Endothelial cell of umbilical vein (primary cell): ENCODE results near the gene SLC28A1. TPM values are rescaled to one million over a fixed set of nuclear protein-coding genes. Genes with fewer than 3 reads are reported as not detected.

Experiments used
- BruUV-seq: library from RNA; stranded (reverse); fragments of 400-500 nt; replicated peaks from 2 replicates; lab custom pipeline; 2021; lab: Mats Ljungman, UMichigan
- CTCF ChIA-PET: fragments of 300-600, 350-600 bp; sonication (Branson Sonifier 250); formaldehyde crosslinking; loops from one replicate; lab custom pipeline; 2021; ENCODE audit warnings: antibody characterized with exemption, inconsistent platforms; lab: Charles Lee
- POLR2A ChIA-PET: fragments of 300-600, 350-600 bp; sonication (Branson Sonifier 250); formaldehyde crosslinking; loops from one replicate; lab custom pipeline; 2021; ENCODE audit warnings: antibody characterized with exemption, inconsistent platforms; lab: Charles Lee
- DNase-seq: peaks from one replicate; pipeline ENCODE4 v3.0.0-alpha.2; 2011; ENCODE audit warnings: low read depth, low spot score
- FAIRE-seq: peaks from 2 replicates; lab custom pipeline; 2011; peaks lifted over from hg19 to GRCh38; lab: Jason Lieb, UNC
- H2AFZ ChIP-seq: 2 replicates; pipeline ENCODE4 v1.6.0; 2012; ENCODE audit warnings: low read depth, low read length, control low read depth, inconsistent platforms
- H3K27ac ChIP-seq: 2 replicates; pipeline ENCODE4 v1.5.1; 2011; ENCODE audit warnings: low read depth, mild to moderate bottlenecking, control low read depth, low read length, moderate library complexity; ENCODE audit not compliant: insufficient read depth
- H3K27me3 ChIP-seq, 2 experiments: 2 replicates each; pipeline versions ENCODE4 v1.6.0 to v1.6.1; 2011; ENCODE audit warnings: low read length in 2 of 2, mixed read lengths in 1 of 2; ENCODE audit not compliant: control insufficient read depth in 2 of 2, insufficient read depth in 2 of 2
- H3K36me3 ChIP-seq, 2 experiments: 2 replicates in 1 of 2; 3 replicates in 1 of 2; pipeline ENCODE4 v1.5.1; 2011; ENCODE audit warnings: low read length in 2 of 2, mild to moderate bottlenecking in 1 of 2, moderate library complexity in 1 of 2; ENCODE audit not compliant: control insufficient read depth in 2 of 2, insufficient read depth in 2 of 2; ENCODE audit errors: extremely low read depth in 1 of 2
- H3K4me1 ChIP-seq: 3 replicates; pipeline ENCODE4 v1.5.1; 2011; ENCODE audit warnings: mild to moderate bottlenecking, low read length; ENCODE audit not compliant: control insufficient read depth, insufficient read depth; ENCODE audit errors: extremely low read depth
- H3K4me2 ChIP-seq: 2 replicates; pipeline ENCODE4 v1.6.1; 2011; ENCODE audit warnings: low read length, control low read depth, mixed read lengths; ENCODE audit not compliant: insufficient read depth
- H3K4me3 ChIP-seq, 3 experiments: fragments of 200-600 bp in 1 of 3; sonication (generic), shearing (Covaris generic) in 1 of 3; replicated peaks in 1 of 3; 2 replicates each; pipeline ENCODE4 v1.5.1; 2011 to 2016; ENCODE audit warnings: control low read depth in 3 of 3, low read length in 3 of 3, mild to moderate bottlenecking in 2 of 3, inconsistent platforms in 1 of 3, low read depth in 1 of 3, moderate library complexity in 1 of 3; ENCODE audit not compliant: insufficient read depth in 1 of 3
- H3K79me2 ChIP-seq: 2 replicates; pipeline ENCODE4 v1.6.0; 2012; ENCODE audit warnings: low read length, inconsistent platforms; ENCODE audit not compliant: control insufficient read depth, insufficient read depth
- H3K9ac ChIP-seq: replicated peaks from 2 replicates; pipeline ENCODE3; 2011; ENCODE audit warnings: low read length, control low read depth; ENCODE audit not compliant: insufficient read depth; ENCODE audit errors: extremely low read depth
- H3K9me1 ChIP-seq: replicated peaks from 3 replicates; pipeline ENCODE4 v1.6.0; 2011; ENCODE audit warnings: mild to moderate bottlenecking, low read length; ENCODE audit not compliant: control insufficient read depth, insufficient read depth; ENCODE audit errors: extremely low read depth
- H3K9me3 ChIP-seq: replicated peaks from 2 replicates; pipeline ENCODE4 v1.5.1; 2012; ENCODE audit warnings: low read length, inconsistent platforms; ENCODE audit not compliant: control insufficient read depth, insufficient read depth
- H4K20me1 ChIP-seq: replicated peaks from 2 replicates; pipeline ENCODE3; 2011; ENCODE audit warnings: mild to moderate bottlenecking, low read length; ENCODE audit not compliant: control insufficient read depth, insufficient read depth; ENCODE audit errors: extremely low read depth
- EZH2 ChIP-seq: IDR thresholded peaks from 2 replicates; pipeline ENCODE4 v1.6.1; 2012; ENCODE audit warnings: borderline replicate concordance, low read depth, mild to moderate bottlenecking, moderate library complexity, low read length, inconsistent platforms; ENCODE audit not compliant: severe bottlenecking
- GATA2 ChIP-seq: IDR thresholded peaks from 2 replicates; pipeline ENCODE4 v1.7.0; 2011; ENCODE audit warnings: low read depth, mild to moderate bottlenecking, moderate library complexity, mixed read lengths, low read length; ENCODE audit not compliant: insufficient read length, insufficient read depth
- JUN ChIP-seq: IDR thresholded peaks from 2 replicates; pipeline ENCODE4 v1.6.1; 2011; ENCODE audit warnings: borderline replicate concordance, low read depth; ENCODE audit not compliant: insufficient read length, insufficient read depth
- MAX ChIP-seq: IDR thresholded peaks from 2 replicates; pipeline ENCODE4 v1.6.1; 2011; ENCODE audit not compliant: insufficient read depth, insufficient read length
- MYC ChIP-seq: IDR thresholded peaks from one replicate; pipeline ENCODE4 v1.6.1; 2011; ENCODE audit warnings: mild to moderate bottlenecking, low read depth, low read length
- POLR2A ChIP-seq: IDR thresholded peaks from 2 replicates; pipeline ENCODE4 v1.6.1; 2012; ENCODE audit warnings: low read depth, mild to moderate bottlenecking, control low read depth, low read length
- POLR2AphosphoS5 ChIP-seq: IDR thresholded peaks from 2 replicates; pipeline ENCODE4 v1.6.1; 2012; ENCODE audit warnings: low read depth, mild to moderate bottlenecking, control low read depth, low read length, moderate library complexity; ENCODE audit not compliant: insufficient read depth
- dilution Hi-C: fragments of 300-500 bp; cut with MboI; formaldehyde crosslinking; loops from one replicate; pipeline ENCODE4 v1.15.0; 2019; ENCODE audit warnings: low sequenced_read_pairs; ENCODE audit not compliant: extremely low pct_ligation_motif_present
- intact Hi-C: fragments of 100-400 bp; cut with micrococcal nuclease; formaldehyde crosslinking; loops from one replicate; pipeline ENCODE4 v1.10.0; 2022
- polyA plus RNA-seq, 4 experiments: library from polyadenylated mRNA; depleted of rRNA in 3 of 4; stranded (reverse) in 3 of 4; unstranded in 1 of 4; fragments of >200 nt; gene quantifications; 2 replicates each; pipeline versions ENCODE4 v1.2.1 to v1.2.3, GENCODE V29; 2011 to 2012; ENCODE audit warnings: missing spikeins in 1 of 4
- total RNA-seq: library from RNA; stranded (reverse); gene quantifications from 2 replicates; pipeline ENCODE4 v1.2.3, GENCODE V29; 2021

SLC28A1 gene
- total and polyA plus RNA-seq, 2 donors (not counting 3 experiments of a cell fraction or from before 2014, with no cell fraction given), result not detected

GRCh38 chr15:84859144-84859543, 25.3 kb upstream of the SLC28A1 start:
- BruUV-seq, result no TSS peak
- H3K36me3 ChIP-seq, result peaks cover 0 to 41% of the 10 kb centered on the region in 2 experiments
- FAIRE-seq (no peak), DNase-seq (no peak)
- H3K4me3 ChIP-seq, result no peak overlapping the region
- no peak overlapping the region for H3K9ac ChIP-seq
- dilution Hi-C loops, result no loop called here
- H4K20me1 ChIP-seq, result no peaks in the 10 kb centered on the region
- no peak overlapping the region for H3K4me2 ChIP-seq
- no peaks in the 10 kb centered on the region for H3K27me3 ChIP-seq
- ChIA-PET CTCF (interaction anchor here (0.9 kb wide), 1 partner anchor 24 kb away, joined by 3 read pairs; no protein-coding TSS in a partner anchor), POLR2A (no interaction called here)
- no peaks in the 10 kb centered on the region for H3K9me3 ChIP-seq
- intact Hi-C loops, result no loop called here
- H3K4me1 ChIP-seq, result no peaks in the 10 kb centered on the region
- TF ChIP-seq JUN (no peak), EZH2 (no peak), MYC (no peak), POLR2AphosphoS5 (no peak)
- H2AFZ ChIP-seq, result no peak overlapping the region
- no peaks in the 10 kb centered on the region for H3K79me2 ChIP-seq
- H3K9me1 ChIP-seq, result no peaks in the 10 kb centered on the region
- H3K27ac ChIP-seq, result no peak overlapping the region

- ChIA-PET POLR2A (no interaction called here), CTCF (no interaction called here)
- no peak overlapping the region for H3K9ac ChIP-seq
- dilution Hi-C loops, result no loop called here
- no peak overlapping the region for H3K27ac ChIP-seq
- no peaks in the 10 kb centered on the region for H4K20me1 ChIP-seq
- no peaks in the 10 kb centered on the region for H3K79me2 ChIP-seq
- BruUV-seq, result no TSS peak
- no peaks in the 10 kb centered on the region for H3K27me3 ChIP-seq
- FAIRE-seq, result no peak
- DNase-seq, result no peak
- H3K4me3 ChIP-seq, result no peak overlapping the region
- H3K4me1 ChIP-seq, result no peaks in the 10 kb centered on the region
- no peaks in the 10 kb centered on the region for H3K9me3 ChIP-seq
- intact Hi-C loops, result no loop called here
- peaks cover 0 to 45% of the 10 kb centered on the region in 2 experiments for H3K36me3 ChIP-seq
- no peak for TF ChIP-seq POLR2AphosphoS5
- no peak for TF ChIP-seq EZH2
- no peak for TF ChIP-seq POLR2A
- TF ChIP-seq MAX, result no peak
- no peak for TF ChIP-seq GATA2
- H3K9me1 ChIP-seq, result no peaks in the 10 kb centered on the region
- no peak overlapping the region for H2AFZ ChIP-seq
- no peak overlapping the region for H3K4me2 ChIP-seq
These were observed 24.8 kb upstream of the SLC28A1 start for GRCh38 chr15:84859651-84860050.
